Measurements from ENCODE around the gene TTF1. TPM values are rescaled to one million over a fixed set of nuclear protein-coding genes. Genes with fewer than 3 reads are reported as not detected.

The TTF1 gene
- total RNA-seq, 4 donors from 2014 or later, result 11.9 to 18.2 (median 12.8) TPM

GRCh38 chr9:132351404-132352045 is 55.1 kb downstream of the TTF1 start:
- Histone ChIP-seq H3K27ac (peak overlapping the region in 3 of 4 donors; percentile 8 to 67 (median 19)), H3K4me3 (no peak overlapping the region), H3K9me3 (no peaks in the 10 kb centered on the region), H3K4me1 (peaks cover 32 to 51% of the 10 kb centered on the region in 2 donors), H3K36me3 (peaks cover 0 to 54% of the 10 kb centered on the region in 2 donors), H3K27me3 (no peaks in the 10 kb centered on the region)
- DNase-seq (no peak), ATAC-seq (no peak)
- in situ Hi-C loops (cut with MboI; ENCODE audit: low sequenced_read_pairs in 4 of 4), result no loop called here
- intact Hi-C loops (cut with DNase I; ENCODE audit: low total_unique reads), result no loop called here
- TF ChIP-seq POLR2A (IDR thresholded peaks at IDR 0.05) (no peak), CTCF (IDR thresholded peaks at IDR 0.05 in 4 of 5, conservative IDR thresholded peaks at IDR 0.05 in 1 of 5) (no peak)

- Histone ChIP-seq H3K36me3 (peaks cover 0 to 60% of the 10 kb centered on the region in 2 donors), H3K4me1 (peaks cover 37 to 57% of the 10 kb centered on the region in 2 donors), H3K27me3 (no peaks in the 10 kb centered on the region), H3K27ac (peak overlapping the region; percentile 13 to 67 (median 40)), H3K4me3 (no peak overlapping the region), H3K9me3 (no peaks in the 10 kb centered on the region)
- ATAC-seq (no peak), DNase-seq (no peak)
- in situ Hi-C loops (cut with MboI; ENCODE audit: low sequenced_read_pairs in 4 of 4) (no loop called here), intact Hi-C loops (cut with DNase I; ENCODE audit: low total_unique reads) (no loop called here)
- TF ChIP-seq CTCF (IDR thresholded peaks at IDR 0.05 in 4 of 5, conservative IDR thresholded peaks at IDR 0.05 in 1 of 5), result no peak
Observed at GRCh38 chr9:132350861-132351315, 55.8 kb downstream of the TTF1 start.

- Histone ChIP-seq H3K9me3 (no peaks in the 10 kb centered on the region), H3K4me3 (no peak overlapping the region), H3K36me3 (peaks cover 3 to 82% of the 10 kb centered on the region in 2 donors), H3K4me1 (peaks cover 36 to 55% of the 10 kb centered on the region in 2 donors), H3K27ac (peak overlapping the region in 2 of 4 donors; percentile 52 to 67), H3K27me3 (no peaks in the 10 kb centered on the region)
- in situ Hi-C loops (cut with MboI; ENCODE audit: low sequenced_read_pairs in 4 of 4) (no loop called here), intact Hi-C loops (cut with DNase I; ENCODE audit: low total_unique reads) (no loop called here)
- DNase-seq (no peak), ATAC-seq (no peak)
- no peak for TF ChIP-seq CTCF (IDR thresholded peaks at IDR 0.05 in 4 of 5, conservative IDR thresholded peaks at IDR 0.05 in 1 of 5)
- TF ChIP-seq POLR2A (IDR thresholded peaks at IDR 0.05), result no peak
Observed at GRCh38 chr9:132348676-132349075, 58.0 kb downstream of the TTF1 start.

- H3K27ac ChIP-seq, result peak overlapping the region; percentile 1 to 75 (median 52)
- intact Hi-C loops (cut with DNase I; ENCODE audit: low total_unique reads), result no loop called here
Observed at GRCh38 chr9:132346177-132346576, 60.5 kb downstream of the TTF1 start.

More at GRCh38 chr9:132346177-132346576, 60.5 kb downstream of the TTF1 start:
- DNase-seq (no peak), ATAC-seq (peak in 1 of 2 donors; percentile 59)
- Histone ChIP-seq H3K4me3 (no peak overlapping the region), H3K36me3 (peaks cover 3 to 86% of the 10 kb centered on the region in 2 donors), H3K9me3 (no peaks in the 10 kb centered on the region), H3K27me3 (no peaks in the 10 kb centered on the region), H3K4me1 (peaks cover 18 to 36% of the 10 kb centered on the region in 2 donors)
- TF ChIP-seq POLR2A (IDR thresholded peaks at IDR 0.05), result no peak
- no peak for TF ChIP-seq CTCF (IDR thresholded peaks at IDR 0.05 in 4 of 5, conservative IDR thresholded peaks at IDR 0.05 in 1 of 5)
- in situ Hi-C loops (cut with MboI; ENCODE audit: low sequenced_read_pairs in 4 of 4), result no loop called here

Data from gastrocnemius medialis (tissue), 4 donors.